HepG2 (cell line): ENCODE measurements around the gene UQCR11. TPM values are rescaled to one million over a fixed set of nuclear protein-coding genes. Genes with fewer than 3 reads are reported as not detected.

Experiments
- AGO2 ChIP-seq: fragments of 200-400 bp; formaldehyde crosslinking; optimal IDR thresholded peaks from 2 replicates; pipeline ENCODE3; 2017; ENCODE audit warnings: mild to moderate bottlenecking, low read depth, low read length, moderate library complexity
- AKAP8 ChIP-seq: sonication (generic); formaldehyde crosslinking; IDR thresholded peaks from 2 replicates; pipeline ENCODE4 v1.5.1; 2020; ENCODE audit warnings: mild to moderate bottlenecking, missing genetic modification reagents
- CHD2 ChIP-seq: IDR thresholded peaks from 2 replicates; pipeline ENCODE4 v1.6.1; 2011; ENCODE audit warnings: low read depth, low read length, improper control_type of control experiment
- ESRRA ChIP-seq: sonication (generic); formaldehyde crosslinking; IDR thresholded peaks from 2 replicates; pipeline ENCODE4 v1.5.1; 2020; ENCODE audit warnings: mild to moderate bottlenecking, low read depth, missing genetic modification reagents
- FOXP1 ChIP-seq, 2 experiments: fragments of 450-650 bp in 1 of 2; IDR thresholded peaks; 2 replicates each; pipeline ENCODE4 v1.6.1; 2017 to 2018; ENCODE audit warnings: antibody characterized with exemption in 1 of 2
- IKZF4 ChIP-seq: sonication (generic); formaldehyde crosslinking; IDR thresholded peaks from 2 replicates; pipeline ENCODE4 v1.5.1; 2020; ENCODE audit warnings: borderline replicate concordance, mild to moderate bottlenecking, low read depth, missing genetic modification reagents; ENCODE audit errors: not compliant biosample characterization
- IRX3 ChIP-seq: sonication (generic); formaldehyde crosslinking; IDR thresholded peaks from 2 replicates; pipeline ENCODE4 v1.8.1; 2023; ENCODE audit warnings: mild to moderate bottlenecking, low read depth, missing genetic modification reagents, borderline replicate concordance
- PAX8 ChIP-seq: sonication (generic); formaldehyde crosslinking; IDR thresholded peaks from 2 replicates; pipeline ENCODE4 v1.8.0; 2022; ENCODE audit warnings: mild to moderate bottlenecking, missing genetic modification reagents, borderline replicate concordance
- RBAK ChIP-seq: sonication (generic); formaldehyde crosslinking; IDR thresholded peaks from 2 replicates; pipeline ENCODE4 v1.5.1; 2020; ENCODE audit warnings: mild to moderate bottlenecking, missing genetic modification reagents
- SP1 ChIP-seq, 2 experiments: fragments of 450-650 bp in 1 of 2; sonication (generic) in 1 of 2; formaldehyde crosslinking in 1 of 2; IDR thresholded peaks; 2 replicates each; pipeline versions ENCODE4 v1.4.0 to v1.6.1; 2016 to 2020; ENCODE audit warnings: missing genetic modification reagents in 1 of 2
- TAF1 ChIP-seq: sonication (generic); formaldehyde crosslinking; IDR thresholded peaks from 2 replicates; pipeline ENCODE4 v1.4.0; 2020; ENCODE audit warnings: missing genetic modification reagents
- TBP ChIP-seq: sonication (generic); formaldehyde crosslinking; IDR thresholded peaks from 2 replicates; pipeline ENCODE4 v1.5.0; 2020; ENCODE audit warnings: missing genetic modification reagents
- YY1 ChIP-seq: IDR thresholded peaks from 2 replicates; pipeline ENCODE4 v1.6.1; 2011; ENCODE audit warnings: low read length, low read depth, moderate library complexity, mild to moderate bottlenecking; ENCODE audit not compliant: insufficient read depth, insufficient replicate concordance
- ZBTB38 ChIP-seq: sonication (generic); formaldehyde crosslinking; IDR thresholded peaks from 2 replicates; pipeline ENCODE4 v1.5.1; 2020; ENCODE audit warnings: mild to moderate bottlenecking, missing genetic modification reagents
- ZNF207 ChIP-seq: fragments of 450-650 bp; IDR thresholded peaks from 2 replicates; pipeline ENCODE4 v1.6.1; 2016; ENCODE audit warnings: antibody characterized with exemption, borderline replicate concordance
- ZNF33B ChIP-seq: sonication (generic); formaldehyde crosslinking; IDR thresholded peaks from 2 replicates; pipeline ENCODE4 v1.5.1; 2020; ENCODE audit warnings: mild to moderate bottlenecking, missing genetic modification reagents
- ZNF556 ChIP-seq: sonication (generic); formaldehyde crosslinking; IDR thresholded peaks from 2 replicates; pipeline ENCODE4 v1.4.0; 2020; ENCODE audit warnings: mild to moderate bottlenecking, missing genetic modification reagents, borderline replicate concordance
- ZNF598 ChIP-seq: sonication (generic); formaldehyde crosslinking; IDR thresholded peaks from 2 replicates; pipeline ENCODE4 v1.5.1; 2020; ENCODE audit warnings: mild to moderate bottlenecking, missing genetic modification reagents, borderline replicate concordance
- ZNF772 ChIP-seq: sonication (generic); formaldehyde crosslinking; IDR thresholded peaks from 2 replicates; pipeline ENCODE4 v1.5.0; 2020; ENCODE audit warnings: mild to moderate bottlenecking, missing genetic modification reagents
- polyA plus RNA-seq, 8 experiments: library from polyadenylated mRNA; depleted of rRNA in 3 of 8; stranded (reverse) in 7 of 8; unstranded in 1 of 8; fragments of >200 nt; fragmentation: Illumina TruSeq in 4 of 8; extraction: Trizol in 4 of 8; gene quantifications; 2 replicates each; pipeline versions ENCODE4 v1.2.1 to v1.2.3, GENCODE V29; 2011 to 2016; ENCODE audit warnings: low read depth in 4 of 8, missing spikeins in 1 of 8, mixed read lengths in 1 of 8; ENCODE audit not compliant: insufficient read depth in 1 of 8
- total RNA-seq, 5 experiments: library from RNA; depleted of rRNA; stranded (reverse); fragments of >200 nt; fragmentation: Illumina TruSeq; extraction: Trizol; gene quantifications; 2 replicates each; pipeline ENCODE4 v1.2.3, GENCODE V29; 2016; ENCODE audit warnings: low read depth in 1 of 5
- TF ChIP-seq, protein P1 (sequence below): sonication (generic); formaldehyde crosslinking; IDR thresholded peaks from 2 replicates; pipeline ENCODE4 v1.8.0; 2022; ENCODE audit warnings: missing genetic modification reagents, mild to moderate bottlenecking, moderate library complexity, borderline replicate concordance
- TF ChIP-seq, protein P2 (sequence below): sonication (generic); formaldehyde crosslinking; IDR thresholded peaks from 2 replicates; pipeline ENCODE4 v1.5.0; 2020; ENCODE audit warnings: missing genetic modification reagents
- TF ChIP-seq, protein P3 (sequence below): sonication (generic); formaldehyde crosslinking; IDR thresholded peaks from 2 replicates; pipeline ENCODE4 v1.5.1; 2020; ENCODE audit warnings: mild to moderate bottlenecking, missing genetic modification reagents

UQCR11 gene
- total and polyA plus RNA-seq, 2 of the 13 experiments (the other 11 are each of a cell fraction or from before 2014, with no cell fraction given) = 125 to 214 TPM

DNA sequence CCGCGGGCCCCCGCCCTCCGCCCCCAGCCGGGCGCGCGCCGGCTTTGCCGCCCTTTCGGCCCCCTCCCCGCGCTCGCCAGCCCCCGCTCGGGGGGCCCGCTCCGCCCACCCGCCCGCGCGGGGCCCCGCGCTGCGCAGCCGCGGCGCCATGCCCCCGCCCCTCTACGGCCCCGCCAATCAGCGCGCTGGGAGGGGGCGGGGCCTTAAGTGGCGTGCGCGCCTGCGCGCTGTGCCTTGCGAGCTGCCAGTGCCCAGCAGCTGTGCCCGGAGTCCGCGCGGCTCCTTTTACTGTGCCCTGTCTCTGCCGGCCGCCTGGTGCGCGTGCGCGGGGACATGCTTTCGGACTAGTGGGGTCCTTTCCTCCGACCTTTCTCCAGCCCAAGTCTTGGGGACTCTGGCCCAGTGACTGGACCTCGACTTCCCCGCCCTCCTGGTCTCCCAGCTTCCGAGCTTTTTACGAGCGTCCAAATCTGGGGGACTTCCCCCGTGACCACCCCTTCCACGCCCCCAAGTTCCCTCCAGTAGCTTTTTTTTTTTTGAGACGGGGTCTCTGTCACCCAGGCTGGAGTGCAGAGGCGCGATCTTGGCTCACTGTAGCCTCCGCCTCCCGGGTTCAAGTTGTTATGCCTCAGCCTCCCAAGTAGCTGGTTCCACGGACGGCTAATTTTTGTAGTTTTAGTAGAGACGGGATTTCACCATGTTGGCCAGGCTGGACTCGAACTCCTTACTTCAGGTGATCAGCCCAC is 12.3 kb downstream of the UQCR11 start, which contains the start of gene MBD3 (continued):
- TF ChIP-seq, protein P1, sequence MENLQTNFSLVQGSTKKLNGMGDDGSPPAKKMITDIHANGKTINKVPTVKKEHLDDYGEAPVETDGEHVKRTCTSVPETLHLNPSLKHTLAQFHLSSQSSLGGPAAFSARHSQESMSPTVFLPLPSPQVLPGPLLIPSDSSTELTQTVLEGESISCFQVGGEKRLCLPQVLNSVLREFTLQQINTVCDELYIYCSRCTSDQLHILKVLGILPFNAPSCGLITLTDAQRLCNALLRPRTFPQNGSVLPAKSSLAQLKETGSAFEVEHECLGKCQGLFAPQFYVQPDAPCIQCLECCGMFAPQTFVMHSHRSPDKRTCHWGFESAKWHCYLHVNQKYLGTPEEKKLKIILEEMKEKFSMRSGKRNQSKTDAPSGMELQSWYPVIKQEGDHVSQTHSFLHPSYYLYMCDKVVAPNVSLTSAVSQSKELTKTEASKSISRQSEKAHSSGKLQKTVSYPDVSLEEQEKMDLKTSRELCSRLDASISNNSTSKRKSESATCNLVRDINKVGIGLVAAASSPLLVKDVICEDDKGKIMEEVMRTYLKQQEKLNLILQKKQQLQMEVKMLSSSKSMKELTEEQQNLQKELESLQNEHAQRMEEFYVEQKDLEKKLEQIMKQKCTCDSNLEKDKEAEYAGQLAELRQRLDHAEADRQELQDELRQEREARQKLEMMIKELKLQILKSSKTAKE (CRISPR knock-in tag) = no peak
- TF ChIP-seq TBP (CRISPR knock-in tag) = no peak
- no peak for TF ChIP-seq ZNF207
- TF ChIP-seq IRX3 (CRISPR knock-in tag) = 0 out of 2 replicates have a peak, but pooled peaks have one; percentile 41
- peak; percentile 71; the same call in 1 of the 2 replicates for TF ChIP-seq ZNF598 (CRISPR knock-in tag)
- TF ChIP-seq FOXP1 (IDR thresholded peaks at IDR 0.05) = no peak
- no peak for TF ChIP-seq FOXP1 (CRISPR knock-in tag; IDR thresholded peaks at IDR 0.05)
- TF ChIP-seq IKZF4 = peak; percentile 69
- TF ChIP-seq SP1 (IDR thresholded peaks at IDR 0.05) = no peak
- TF ChIP-seq SP1 (CRISPR knock-in tag; IDR thresholded peaks at IDR 0.05) = no peak
- TF ChIP-seq AKAP8 (CRISPR knock-in tag) = peak; percentile 88; the same call in 1 of the 2 replicates
- TF ChIP-seq ZNF33B (CRISPR knock-in tag) = peak; percentile 78; the same call in 1 of the 2 replicates
- TF ChIP-seq PAX8 (CRISPR knock-in tag) = no peak
- TF ChIP-seq, protein P2, sequence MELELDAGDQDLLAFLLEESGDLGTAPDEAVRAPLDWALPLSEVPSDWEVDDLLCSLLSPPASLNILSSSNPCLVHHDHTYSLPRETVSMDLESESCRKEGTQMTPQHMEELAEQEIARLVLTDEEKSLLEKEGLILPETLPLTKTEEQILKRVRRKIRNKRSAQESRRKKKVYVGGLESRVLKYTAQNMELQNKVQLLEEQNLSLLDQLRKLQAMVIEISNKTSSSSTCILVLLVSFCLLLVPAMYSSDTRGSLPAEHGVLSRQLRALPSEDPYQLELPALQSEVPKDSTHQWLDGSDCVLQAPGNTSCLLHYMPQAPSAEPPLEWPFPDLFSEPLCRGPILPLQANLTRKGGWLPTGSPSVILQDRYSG (CRISPR knock-in tag) = no peak
- peak; percentile 63; the same call in 1 of the 2 replicates for TF ChIP-seq ZNF772
- peak; percentile 54; the same call in 1 of the 2 replicates for TF ChIP-seq ESRRA (CRISPR knock-in tag)
- TF ChIP-seq ZBTB38 (CRISPR knock-in tag) = no peak; the same call in 1 of the 2 replicates
- no peak for TF ChIP-seq CHD2
- TF ChIP-seq AGO2 = peak; percentile 85
- TF ChIP-seq TAF1 = peak; percentile 72; the same call in 1 of the 2 replicates
- peak; percentile 33; the same call in 1 of the 2 replicates for TF ChIP-seq ZNF556 (CRISPR knock-in tag)
- no peak for TF ChIP-seq RBAK (CRISPR knock-in tag)
- peak; percentile 68 for TF ChIP-seq YY1
- TF ChIP-seq, protein P3, sequence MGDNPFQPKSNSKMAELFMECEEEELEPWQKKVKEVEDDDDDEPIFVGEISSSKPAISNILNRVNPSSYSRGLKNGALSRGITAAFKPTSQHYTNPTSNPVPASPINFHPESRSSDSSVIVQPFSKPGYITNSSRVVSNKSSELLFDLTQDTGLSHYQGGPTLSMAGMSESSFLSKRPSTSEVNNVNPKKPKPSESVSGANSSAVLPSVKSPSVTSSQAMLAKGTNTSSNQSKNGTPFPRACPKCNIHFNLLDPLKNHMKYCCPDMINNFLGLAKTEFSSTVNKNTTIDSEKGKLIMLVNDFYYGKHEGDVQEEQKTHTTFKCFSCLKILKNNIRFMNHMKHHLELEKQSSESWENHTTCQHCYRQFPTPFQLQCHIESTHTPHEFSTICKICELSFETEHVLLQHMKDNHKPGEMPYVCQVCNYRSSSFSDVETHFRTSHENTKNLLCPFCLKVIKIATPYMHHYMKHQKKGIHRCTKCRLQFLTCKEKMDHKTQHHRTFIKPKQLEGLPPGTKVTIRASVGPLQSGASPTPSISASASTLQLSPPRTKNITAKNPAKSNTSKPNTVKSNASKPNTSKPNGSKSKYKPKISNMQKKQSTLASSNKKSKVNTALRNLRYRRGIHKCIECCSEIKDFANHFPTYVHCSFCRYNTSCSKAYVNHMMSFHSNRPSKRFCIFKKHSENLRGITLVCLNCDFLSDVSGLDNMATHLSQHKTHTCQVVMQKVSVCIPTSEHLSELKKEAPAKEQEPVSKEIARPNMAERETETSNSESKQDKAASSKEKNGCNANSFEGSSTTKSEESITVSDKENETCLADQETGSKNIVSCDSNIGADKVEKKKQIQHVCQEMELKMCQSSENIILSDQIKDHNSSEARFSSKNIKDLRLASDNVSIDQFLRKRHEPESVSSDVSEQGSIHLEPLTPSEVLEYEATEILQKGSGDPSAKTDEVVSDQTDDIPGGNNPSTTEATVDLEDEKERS (CRISPR knock-in tag) = no peak
